Posterior cingulate gyrus (tissue), 11 donors: Measurements from ENCODE around the gene MAPK6.

Source experiments
- DNase-seq, 10 donors: peaks; one replicate each; pipeline versions ENCODE4 v3.0.0 to v3.0.0-alpha.2; 2020 to 2021; ENCODE audit warnings: mixed read lengths in 3 of 10
- intact Hi-C: fragments of 100-400 bp; cut with DNase I; formaldehyde crosslinking; loops from one replicate; pipeline ENCODE4 v1.15.1; 2023

MAPK6 gene

DNA sequence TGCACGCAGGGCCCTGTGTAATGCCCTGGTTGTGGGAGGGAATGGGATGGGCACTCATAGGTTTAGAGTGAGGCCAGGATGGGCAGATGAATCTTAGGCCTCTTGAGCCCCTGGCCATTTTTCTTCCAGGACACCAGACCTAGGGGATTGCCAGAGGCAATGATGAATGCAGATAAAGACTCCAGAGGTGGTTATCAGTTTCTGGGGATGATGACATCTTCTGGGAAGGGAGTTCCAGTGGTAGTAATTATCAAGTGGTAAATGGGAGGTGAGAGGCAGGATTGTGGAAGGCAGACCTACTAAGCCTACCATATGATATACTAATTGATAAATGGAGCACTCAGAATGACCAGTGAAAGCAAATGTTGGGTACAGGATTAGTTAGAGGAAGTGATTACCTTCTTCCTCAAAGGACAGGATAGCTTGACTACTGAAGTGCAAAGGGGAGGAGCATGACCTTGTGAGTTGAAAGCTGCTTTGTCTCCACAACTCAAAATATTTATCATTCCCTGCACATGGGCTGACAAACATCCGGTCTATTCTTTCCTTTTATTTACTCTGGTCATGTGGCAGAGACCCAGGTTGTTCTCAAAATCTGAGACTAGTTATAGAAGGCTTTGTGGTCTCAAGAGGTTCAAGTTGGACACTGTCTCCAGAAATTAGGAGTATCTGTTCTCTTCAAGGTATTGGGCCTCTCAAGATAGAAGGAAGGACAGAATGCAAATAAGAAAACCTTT is 10.2 kb upstream of the MAPK6 start:
- intact Hi-C loops = no loop called here
- DNase-seq = no peak

GRCh38 chr15:52010633-52011595 is 8.1 kb upstream of the MAPK6 start:
- peak in 1 of 10 donors; percentile 35 for DNase-seq
- intact Hi-C loops = no loop called here

GRCh38 chr15:52011711-52012144 is 7.3 kb upstream of the MAPK6 start:
- DNase-seq = no peak
- intact Hi-C loops = no loop called here

DNA sequence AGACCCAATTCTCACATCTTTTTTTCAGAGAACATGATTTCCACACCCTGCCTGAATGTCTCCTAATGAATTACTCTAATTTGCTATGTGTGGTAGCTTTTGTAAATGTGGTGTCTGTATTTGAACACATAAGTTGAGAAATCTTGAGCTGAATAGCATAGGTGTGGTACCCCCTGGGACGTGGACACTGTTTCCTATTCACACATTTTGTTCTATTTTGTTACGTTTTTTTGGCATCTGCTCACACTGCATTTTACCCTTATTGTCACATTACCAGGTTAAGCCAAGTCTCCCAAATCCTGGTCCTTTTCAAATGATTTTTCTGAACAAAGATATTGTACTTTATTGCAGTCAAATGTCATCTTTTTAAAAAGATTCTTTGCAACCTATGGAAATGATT is 6.8 kb upstream of the MAPK6 start:
- intact Hi-C loops = no loop called here
- DNase-seq = no peak

DNA sequence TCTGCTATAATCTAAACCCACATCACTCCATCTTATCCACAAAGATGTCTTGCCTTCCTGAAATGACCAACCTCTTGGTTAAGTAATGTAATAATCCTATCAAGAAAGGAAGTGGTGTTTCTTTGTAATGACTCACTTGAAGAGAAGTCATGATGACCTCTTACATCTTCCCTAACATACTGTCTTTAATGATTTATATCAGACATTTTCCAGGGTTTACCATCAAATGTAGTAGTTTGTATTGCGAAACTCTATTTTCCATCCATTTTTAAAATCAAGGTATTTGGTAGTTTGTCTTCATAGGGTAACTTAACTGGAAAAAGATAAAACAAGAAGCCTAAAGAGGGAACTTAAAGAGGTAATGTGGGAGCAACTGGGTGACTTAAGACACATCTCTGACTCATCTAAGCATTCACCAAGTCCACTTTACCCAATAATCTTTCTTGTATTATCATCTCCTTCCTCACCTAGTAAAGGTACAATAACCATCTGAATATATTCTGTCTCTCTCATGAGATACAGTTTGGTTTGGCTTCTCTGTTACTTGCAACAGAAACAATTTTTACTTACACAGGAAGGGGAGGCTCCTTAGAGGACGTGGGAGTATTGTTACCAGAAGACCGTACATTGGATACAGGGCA is 5.7 kb upstream of the MAPK6 start:
- intact Hi-C loops = no loop called here
- DNase-seq = no peak

DNA sequence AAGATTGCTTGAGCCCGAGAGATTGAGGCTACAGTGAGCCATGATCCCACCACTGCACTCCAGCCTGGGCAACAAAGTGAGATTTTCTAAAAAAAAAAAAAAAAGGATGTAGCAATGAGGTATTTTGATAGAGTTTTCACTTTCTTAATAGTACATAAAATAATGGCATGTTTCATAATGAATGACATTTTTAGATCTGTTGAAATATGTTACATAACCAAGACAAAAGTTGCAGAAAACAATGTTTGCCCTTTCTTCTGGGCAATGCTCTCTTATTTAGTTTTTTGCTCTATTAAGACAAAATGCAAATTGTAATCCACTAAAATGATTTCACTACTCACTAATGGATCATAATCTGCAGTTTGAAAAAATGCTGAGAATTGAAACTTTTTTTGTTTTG is 4.4 kb upstream of the MAPK6 start:
- intact Hi-C loops = loop anchor here (5.0 kb wide), 1 partner anchor 42 kb away; the partner anchor contains the start of gene LEO1
- no peak for DNase-seq

GRCh38 chr15:52016316-52016715 is 2.7 kb upstream of the MAPK6 start:
- no peak for DNase-seq
- intact Hi-C loops = loop anchor here (5.0 kb wide), 1 partner anchor 44 kb away; the partner anchor contains the start of gene LEO1

DNA sequence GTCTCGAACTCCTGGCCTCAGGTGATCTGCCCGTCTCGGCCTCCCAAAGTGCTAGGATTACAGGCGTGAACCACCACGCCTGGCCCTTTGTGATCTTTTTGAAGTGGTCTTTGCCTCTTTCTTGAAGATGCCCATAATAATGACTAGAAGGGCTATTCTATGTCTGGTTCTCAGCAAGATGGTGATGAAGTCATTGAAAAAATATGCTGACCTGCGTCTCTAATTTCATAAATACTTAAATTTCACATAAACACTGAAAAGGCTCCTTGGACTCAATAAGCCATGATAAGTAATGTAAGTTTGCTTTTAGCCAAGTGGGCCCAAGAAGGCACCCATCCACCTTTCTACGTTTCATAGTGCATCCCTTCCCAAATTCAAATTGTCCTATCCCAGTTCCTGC is 775 bp upstream of the MAPK6 start:
- intact Hi-C loops = loop anchor here (5.0 kb wide), 1 partner anchor 46 kb away; the partner anchor contains the start of gene LEO1
- DNase-seq = no peak

DNA sequence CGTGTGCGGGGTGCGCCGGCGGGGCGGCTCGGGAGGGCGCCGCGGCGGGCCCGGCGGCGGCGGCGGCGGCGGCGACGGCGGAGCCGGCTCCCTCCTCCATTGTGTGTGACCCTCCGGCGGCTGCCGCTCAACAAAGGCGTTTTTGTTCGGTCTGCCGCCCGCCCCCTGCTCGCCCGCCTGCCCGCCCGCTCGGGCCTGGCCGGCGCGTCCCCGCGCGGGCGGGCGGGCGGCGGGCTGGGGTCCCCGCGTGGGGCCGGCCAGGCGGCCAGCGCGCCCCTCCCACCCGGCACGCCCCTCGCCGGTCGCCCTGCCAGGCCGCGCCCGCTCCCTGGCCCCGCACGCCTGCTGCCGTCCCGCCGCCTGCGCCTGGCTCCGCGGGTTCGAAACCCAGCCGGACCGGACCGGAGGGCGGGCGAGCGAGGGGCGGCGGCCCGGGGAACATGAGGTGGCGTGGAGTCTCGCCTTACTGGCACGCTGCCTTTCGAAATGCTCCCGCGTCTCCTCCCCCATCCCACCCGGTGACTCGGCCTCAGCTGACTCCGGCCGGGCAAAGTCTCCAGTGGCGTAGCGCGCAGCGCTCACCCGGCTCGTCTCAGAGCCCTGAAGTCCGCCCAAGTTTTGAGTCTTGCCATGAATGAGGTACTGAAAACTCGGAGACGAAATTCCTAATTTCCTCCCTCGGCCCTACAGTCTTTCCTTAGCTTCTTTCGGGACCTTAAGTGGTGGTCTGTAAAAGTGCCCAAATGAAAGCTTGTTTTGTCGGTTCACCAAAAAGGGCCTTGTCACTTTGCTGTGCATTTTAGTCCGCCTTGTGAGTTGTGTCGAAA is 588 bp downstream of the MAPK6 start:
- intact Hi-C loops = loop anchor here (1.0 to 5.0 kb wide), 2 partner anchors 47 to 60 kb away; partner anchors contain the start of gene LEO1
- peak; percentile 64 to 97 (median 74) for DNase-seq

GRCh38 chr15:52020221-52021085 is 1.4 kb downstream of the MAPK6 start:
- intact Hi-C loops = no loop called here
- DNase-seq = no peak

DNA sequence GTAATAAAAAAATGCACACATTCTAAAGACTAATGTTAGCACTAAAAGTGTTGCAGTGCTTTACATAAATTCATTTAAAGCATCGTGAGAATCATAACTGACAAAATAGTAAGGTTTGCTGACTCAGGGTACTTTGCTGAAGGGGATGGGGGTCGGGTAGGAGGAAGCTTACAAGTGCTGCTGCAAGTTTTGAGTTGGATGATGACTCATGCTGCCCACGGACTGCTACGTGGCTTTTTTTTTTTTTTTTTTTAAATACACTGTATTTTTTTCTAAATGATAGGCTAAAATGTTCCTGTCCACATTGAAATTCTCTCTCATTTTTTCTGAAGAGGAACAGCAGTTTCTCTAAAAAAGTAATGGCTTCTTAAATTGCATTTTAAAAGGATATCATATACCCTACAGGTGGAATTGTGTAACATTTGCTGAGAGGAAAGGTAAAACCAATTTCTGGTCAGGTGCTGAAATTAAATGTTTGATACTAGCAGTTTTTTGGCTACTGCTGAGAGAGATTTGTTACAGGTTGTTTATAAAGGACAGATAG is 2.2 kb downstream of the MAPK6 start:
- intact Hi-C loops = no loop called here
- DNase-seq = no peak

GRCh38 chr15:52021892-52022540 is 3.0 kb downstream of the MAPK6 start:
- intact Hi-C loops = no loop called here
- peak in 1 of 10 donors; percentile 59 for DNase-seq

- intact Hi-C loops = no loop called here
- DNase-seq = peak in 1 of 10 donors; percentile 34
These were observed 4.3 kb downstream of the MAPK6 start for GRCh38 chr15:52023169-52023922.

- DNase-seq = no peak
- intact Hi-C loops = no loop called here
These were observed 9.5 kb downstream of the MAPK6 start for GRCh38 chr15:52028431-52029093.

DNA sequence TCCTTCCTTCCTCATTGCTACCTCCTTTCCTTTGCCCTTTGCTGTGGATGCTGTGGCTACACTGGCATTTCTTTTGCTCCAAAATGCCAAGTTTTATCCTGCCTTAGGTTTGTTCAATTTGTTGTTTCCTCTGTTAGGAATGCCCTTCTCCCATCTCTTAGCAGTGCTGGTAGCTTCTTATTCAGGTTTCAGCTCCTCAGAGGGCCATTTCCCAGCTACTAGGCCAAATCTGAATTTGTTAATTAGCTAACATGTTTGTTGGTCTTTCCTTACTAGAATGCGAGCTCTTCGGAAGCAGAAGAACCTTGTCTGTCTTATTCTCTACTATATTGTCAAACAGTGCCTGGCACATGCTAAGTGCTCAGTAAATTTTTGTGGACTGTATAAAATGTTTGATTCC is 11.0 kb downstream of the MAPK6 start:
- intact Hi-C loops = no loop called here

GRCh38 chr15:52031556-52031955 is 12.5 kb downstream of the MAPK6 start:
- peak in 1 of 10 donors; percentile 33 for DNase-seq
- intact Hi-C loops = no loop called here

More for the DNA sequence above, 11.0 kb downstream of the MAPK6 start:
- DNase-seq = no peak
